ENCODE measurements around the gene CELF2. TPM values are rescaled to one million over a fixed set of nuclear protein-coding genes. Genes with fewer than 3 reads are reported as not detected.

The CELF2 gene
- total RNA-seq, 1 experiment from 2014 or later = 0.27 TPM

- Histone ChIP-seq H3K27me3 (replicated peaks; ENCODE audit: control insufficient read depth, insufficient read depth, low read length) (peaks cover 1% of the 10 kb centered on the region; the same call in 1 of the 2 replicates), H3K4me3 (ENCODE audit: low read depth, low read length) (no peak overlapping the region), H3K9me3 (peaks cover 2% of the 10 kb centered on the region; the same call in 1 of the 2 replicates), H3K4me1 (no peaks in the 10 kb centered on the region), H3K36me3 (ENCODE audit: control insufficient read depth, insufficient read depth, low read length) (no peaks in the 10 kb centered on the region)
- no peak for TF ChIP-seq CTCF (IDR thresholded peaks at IDR 0.05; ENCODE audit: insufficient read depth in 1 of 2, low read depth in 1 of 2, low read length in 1 of 2, severe bottlenecking in 1 of 2, unreplicated experiment in 1 of 2)
- Mint-ChIP-seq H3K4me1 (ENCODE audit: low read depth, unreplicated experiment) (no peaks in the 10 kb centered on the region), H3K27me3 (ENCODE audit: insufficient read depth, unreplicated experiment) (peaks cover 16% of the 10 kb centered on the region), H3K27ac (ENCODE audit: unreplicated experiment) (no peak overlapping the region), H3K9me3 (ENCODE audit: unreplicated experiment) (no peaks in the 10 kb centered on the region), H3K36me3 (ENCODE audit: insufficient read depth, unreplicated experiment) (no peaks in the 10 kb centered on the region), H3K4me3 (ENCODE audit: unreplicated experiment) (no peak overlapping the region)
- BruUV-seq (replicated peaks) = no TSS peak
- ChIA-PET POLR2A (no interaction called here), CTCF (no interaction called here)
- DNase-seq = no peak
- intact Hi-C loops (cut with micrococcal nuclease; ENCODE audit: unreplicated experiment) = no loop called here
Measured at GRCh38 chr10:11206676-11207559, 189.2 kb downstream of the CELF2 start.

- H3K27ac Mint-ChIP-seq (ENCODE audit: unreplicated experiment) = no peak overlapping the region
- no peaks in the 10 kb centered on the region for H3K4me1 ChIP-seq
- peaks cover 16% of the 10 kb centered on the region for H3K27me3 Mint-ChIP-seq (ENCODE audit: insufficient read depth, unreplicated experiment)
- POLR2A ChIA-PET = no interaction called here
- TF ChIP-seq CTCF (IDR thresholded peaks at IDR 0.05; ENCODE audit: insufficient read depth in 1 of 2, low read depth in 1 of 2, low read length in 1 of 2, severe bottlenecking in 1 of 2, unreplicated experiment in 1 of 2) = no peak
- H3K9me3 Mint-ChIP-seq (ENCODE audit: unreplicated experiment) = no peaks in the 10 kb centered on the region
- no peaks in the 10 kb centered on the region for H3K36me3 Mint-ChIP-seq (ENCODE audit: insufficient read depth, unreplicated experiment)
- no peak for DNase-seq
- H3K36me3 ChIP-seq (ENCODE audit: control insufficient read depth, insufficient read depth, low read length) = no peaks in the 10 kb centered on the region
- no TSS peak for BruUV-seq (replicated peaks)
- H3K4me3 Mint-ChIP-seq (ENCODE audit: unreplicated experiment) = no peak overlapping the region
- intact Hi-C loops (cut with micrococcal nuclease; ENCODE audit: unreplicated experiment) = no loop called here
- no peaks in the 10 kb centered on the region for H3K4me1 Mint-ChIP-seq (ENCODE audit: low read depth, unreplicated experiment)
- no peak overlapping the region for H3K4me3 ChIP-seq (ENCODE audit: low read depth, low read length)
- peaks cover 2% of the 10 kb centered on the region; the same call in 1 of the 2 replicates for H3K9me3 ChIP-seq
- H3K27me3 ChIP-seq (replicated peaks; ENCODE audit: control insufficient read depth, insufficient read depth, low read length) = peaks cover 1% of the 10 kb centered on the region; the same call in 1 of the 2 replicates
- CTCF ChIA-PET = no interaction called here
Measured at GRCh38 chr10:11207560-11207844, 189.8 kb downstream of the CELF2 start.

- CTCF ChIA-PET = no interaction called here
- intact Hi-C loops (cut with micrococcal nuclease; ENCODE audit: unreplicated experiment) = no loop called here
Measured at GRCh38 chr10:11208243-11208642, 190.6 kb downstream of the CELF2 start.

More at GRCh38 chr10:11208243-11208642, 190.6 kb downstream of the CELF2 start:
- POLR2A ChIA-PET = no interaction called here
- H3K4me1 ChIP-seq = no peaks in the 10 kb centered on the region
- Mint-ChIP-seq H3K27ac (ENCODE audit: unreplicated experiment) (no peak overlapping the region), H3K36me3 (ENCODE audit: insufficient read depth, unreplicated experiment) (no peaks in the 10 kb centered on the region), H3K27me3 (ENCODE audit: insufficient read depth, unreplicated experiment) (peaks cover 14% of the 10 kb centered on the region), H3K9me3 (ENCODE audit: unreplicated experiment) (no peaks in the 10 kb centered on the region), H3K4me3 (ENCODE audit: unreplicated experiment) (no peak overlapping the region), H3K4me1 (ENCODE audit: low read depth, unreplicated experiment) (no peaks in the 10 kb centered on the region)
- no TSS peak for BruUV-seq (replicated peaks)
- H3K9me3 ChIP-seq = peaks cover 2% of the 10 kb centered on the region; the same call in 1 of the 2 replicates
- H3K27me3 ChIP-seq (replicated peaks; ENCODE audit: control insufficient read depth, insufficient read depth, low read length) = peaks cover 1% of the 10 kb centered on the region; the same call in 1 of the 2 replicates
- DNase-seq = no peak
- H3K4me3 ChIP-seq (ENCODE audit: low read depth, low read length) = no peak overlapping the region
- H3K36me3 ChIP-seq (ENCODE audit: control insufficient read depth, insufficient read depth, low read length) = no peaks in the 10 kb centered on the region
- TF ChIP-seq CTCF (IDR thresholded peaks at IDR 0.05; ENCODE audit: insufficient read depth in 1 of 2, low read depth in 1 of 2, low read length in 1 of 2, severe bottlenecking in 1 of 2, unreplicated experiment in 1 of 2) = no peak
